Heart left ventricle (tissue), 13 donors: Measurements from ENCODE around the gene AASDH.

ENCODE experiments used
- CTCF ChIP-seq, 12 donors: fragments of 200-600 bp; sonication (generic) in 4 of 12; IDR thresholded peaks; one replicate each; pipeline versions ENCODE4 v1.5.0 to v1.8.0; 2018 to 2022; ENCODE audit warnings: antibody characterized with exemption in 12 of 12, mild to moderate bottlenecking in 5 of 12
- POLR2A ChIP-seq, 2 donors: fragments of 450-650 bp; IDR thresholded peaks; one replicate each; pipeline ENCODE4 v1.6.1; 2017; ENCODE audit warnings: antibody characterized with exemption in 2 of 2, mild to moderate bottlenecking in 2 of 2, moderate library complexity in 2 of 2
- donor health status: ischemic (EF 13 %, LVEDD 7.1; RV severe dilation, severe dysfunction).
- donor health status: DM: no; HTN: yes; CAD: no.
- donor health status: DM: no; HTN: no; CAD: no.
- donor health status: ischemic (EF 25% LVEDD 6.9; RV normal size, moderate dysfunction).
- donor health status: ischemic (EF 25% LVEDD 5.7; RV mildly dilated, moderate dysfunction).
- donor health status: ischemic (EF 35%, LVEDD 5.7; RV mildly dilated, moderate dysfunction).
- donor health status: nonischemic (EF 11% LVEDD 7.7; RV severe dilation, severe dysfunction).
- donor health status: DM: yes; HTN: yes; CAD: no.
- donor health status: PGD.
- donor health status: ischemic (EF 29% LVEDD 5.4; RV normal size, mild dysfunction).
- donor health status: nonischemic (EF 23%, LVEDD 6.1; RV moderate dilation, normal function).

- TF ChIP-seq CTCF (IDR thresholded peaks at IDR 0.05) (no peak), POLR2A (IDR thresholded peaks at IDR 0.05) (no peak)
Observed at GRCh38 chr4:56326363-56326762, 60.9 kb downstream of the AASDH start.
